A673 (cell line): ENCODE data around the gene ZCCHC24.

Source experiments
- CTCF ChIP-seq: fragments of 300-800, 200-600 bp; sonication (generic); conservative IDR thresholded peaks from 2 replicates; pipeline ENCODE4 v1.5.1; 2017; ENCODE audit warnings: low read depth, mild to moderate bottlenecking, antibody characterized with exemption, low read length, moderate library complexity, mixed read lengths
- EZH2 ChIP-seq: fragments of 200-600 bp; sonication (generic); IDR thresholded peaks from 2 replicates; pipeline ENCODE4 v1.6.1; 2017; ENCODE audit warnings: borderline replicate concordance, low read depth, mild to moderate bottlenecking, mixed read lengths, antibody characterized with exemption, low read length; ENCODE audit not compliant: poor library complexity, severe bottlenecking

GRCh38 chr10:79438021-79438698 is 7.3 kb downstream of the ZCCHC24 start:
- no peak for TF ChIP-seq CTCF
- TF ChIP-seq EZH2, result no peak
